Bronchial epithelial cell (primary cell): ENCODE measurements around the gene HERC6. TPM values are rescaled to one million over a fixed set of nuclear protein-coding genes. Genes with fewer than 3 reads are reported as not detected.

Experiments used
- DNase-seq: peaks from one replicate; pipeline ENCODE4 v3.0.0-alpha.2; 2010; ENCODE audit warnings: low read depth
- FAIRE-seq: peaks from 2 replicates; lab custom pipeline; 2011; peaks lifted over from hg19 to GRCh38; lab: Jason Lieb, UNC
- H3K27me3 ChIP-seq: 2 replicates; pipeline ENCODE4 v1.5.1; 2011; ENCODE audit warnings: low read length; ENCODE audit not compliant: control insufficient read depth, insufficient read depth
- H3K36me3 ChIP-seq: 2 replicates; pipeline ENCODE4 v1.5.1; 2011; ENCODE audit warnings: low read length; ENCODE audit not compliant: control insufficient read depth, insufficient read depth
- H3K4me3 ChIP-seq: 2 replicates; pipeline ENCODE4 v1.5.1; 2011; ENCODE audit warnings: mild to moderate bottlenecking, low read depth, low read length, control low read depth
- CTCF ChIP-seq: IDR thresholded peaks from 2 replicates; pipeline ENCODE4 v1.5.1; 2011; ENCODE audit warnings: mild to moderate bottlenecking, moderate library complexity, low read length, control low read depth, inconsistent platforms; ENCODE audit not compliant: insufficient read depth, severe bottlenecking
- total RNA-seq: library from RNA; depleted of rRNA; stranded (reverse); fragments of >200 nt; gene quantifications from 2 replicates; pipeline ENCODE4 v1.2.1, GENCODE V29; 2014

Gene HERC6
- total RNA-seq, 1 donor from 2014 or later, result 1.1 TPM

- DNase-seq, result peak; percentile 86
Observed at GRCh38 chr4:88439161-88439760, 60.6 kb downstream of the HERC6 start.

DNA sequence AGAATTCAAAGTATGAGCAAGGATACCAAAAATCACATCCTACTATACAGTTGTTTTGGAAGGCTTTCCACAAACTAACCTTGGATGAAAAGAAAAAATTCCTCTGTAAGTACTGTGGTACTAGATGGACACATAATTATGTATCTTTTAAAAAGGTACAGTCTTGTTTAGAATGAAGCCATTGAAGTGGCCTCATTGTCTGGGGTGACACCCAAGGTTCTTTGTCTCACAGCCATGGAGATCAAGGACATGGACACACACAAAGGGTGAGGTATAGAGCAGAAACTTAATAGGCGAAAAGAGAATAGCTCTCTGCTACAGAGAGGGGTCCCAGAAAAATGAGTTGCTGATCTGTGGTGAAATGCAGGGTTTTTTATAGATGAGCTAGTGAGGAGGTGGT lies 61.5 kb downstream of the HERC6 start:
- Histone ChIP-seq H3K27me3 (no peaks in the 10 kb centered on the region), H3K36me3 (no peaks in the 10 kb centered on the region), H3K4me3 (no peak overlapping the region)
- no peak for TF ChIP-seq CTCF
- FAIRE-seq (no peak), DNase-seq (no peak)

More at GRCh38 chr4:88439161-88439760, 60.6 kb downstream of the HERC6 start:
- H3K27me3 ChIP-seq, result no peaks in the 10 kb centered on the region
- H3K4me3 ChIP-seq, result no peak overlapping the region
- H3K36me3 ChIP-seq, result no peaks in the 10 kb centered on the region
- no peak for TF ChIP-seq CTCF
- no peak for FAIRE-seq

DNA sequence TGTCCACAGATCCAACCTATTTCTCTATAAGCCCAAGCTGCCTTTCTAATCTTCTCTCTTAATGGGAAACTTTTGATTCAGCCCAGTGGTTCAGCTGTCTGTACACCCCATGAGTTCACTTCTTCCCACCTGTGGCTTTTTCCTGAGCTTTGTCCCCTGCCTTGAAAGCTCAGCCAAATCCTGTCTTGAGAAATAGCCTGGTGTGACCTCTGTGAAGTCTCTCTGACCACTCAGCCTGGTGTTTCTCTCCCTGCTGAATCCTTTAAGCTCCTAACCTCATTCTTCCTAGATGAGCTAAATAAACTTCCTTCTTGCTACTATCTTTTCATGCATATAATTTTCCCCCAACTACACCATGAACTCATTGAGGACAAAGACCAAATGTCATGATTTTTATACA lies 63.0 kb downstream of the HERC6 start:
- no peaks in the 10 kb centered on the region for H3K36me3 ChIP-seq
- DNase-seq (no peak), FAIRE-seq (no peak)
- TF ChIP-seq CTCF, result no peak
- no peaks in the 10 kb centered on the region for H3K27me3 ChIP-seq
- H3K4me3 ChIP-seq, result no peak overlapping the region

DNA sequence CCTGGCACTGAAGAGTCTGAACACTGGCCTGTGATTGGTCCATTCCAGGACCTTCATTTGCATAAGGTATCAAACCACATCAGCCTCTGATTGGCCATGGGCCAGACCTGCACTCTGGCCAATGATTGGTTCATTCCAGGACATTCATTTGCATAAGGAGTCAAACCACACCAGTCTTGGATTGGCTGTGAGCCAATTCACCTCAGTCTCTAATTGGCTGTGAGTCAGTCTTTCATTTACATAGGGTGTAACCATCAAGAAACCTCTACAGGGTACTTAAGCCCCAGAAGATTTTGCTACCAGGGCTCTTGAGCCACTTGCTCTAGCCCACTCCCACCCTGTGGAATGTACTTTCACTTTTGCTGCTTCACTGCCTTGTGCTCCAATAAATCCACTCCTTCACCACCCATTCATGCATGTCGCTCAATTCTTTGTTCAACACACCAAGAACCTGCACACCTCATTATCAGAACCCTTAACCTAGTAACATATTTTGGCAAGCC lies 64.1 kb downstream of the HERC6 start:
- no peaks in the 10 kb centered on the region for H3K27me3 ChIP-seq
- no peak overlapping the region for H3K4me3 ChIP-seq
- FAIRE-seq (no peak), DNase-seq (no peak)
- TF ChIP-seq CTCF, result no peak
- H3K36me3 ChIP-seq, result no peaks in the 10 kb centered on the region

DNA sequence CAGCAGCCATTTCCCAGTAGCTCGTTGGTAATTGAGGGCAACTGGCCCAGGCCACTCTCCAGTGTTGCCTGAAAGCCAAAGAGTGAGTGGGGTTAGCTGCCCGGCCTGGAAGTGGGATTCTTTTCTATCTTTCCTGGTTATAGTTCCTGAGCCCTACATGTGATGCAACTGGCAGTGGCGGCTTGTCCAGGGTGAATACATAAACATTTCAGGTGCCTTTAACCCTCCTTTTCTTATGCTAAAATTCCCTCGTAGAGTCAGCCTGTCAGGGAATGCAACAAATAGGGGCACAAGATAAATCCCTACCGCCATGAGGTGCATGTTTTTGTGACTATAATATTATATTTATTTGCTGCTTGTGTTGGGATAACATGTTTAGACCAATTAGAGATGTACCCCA lies 64.8 kb downstream of the HERC6 start:
- no peak for TF ChIP-seq CTCF
- Histone ChIP-seq H3K36me3 (no peaks in the 10 kb centered on the region), H3K4me3 (no peak overlapping the region), H3K27me3 (no peaks in the 10 kb centered on the region)
- no peak for FAIRE-seq
- DNase-seq, result no peak

DNA sequence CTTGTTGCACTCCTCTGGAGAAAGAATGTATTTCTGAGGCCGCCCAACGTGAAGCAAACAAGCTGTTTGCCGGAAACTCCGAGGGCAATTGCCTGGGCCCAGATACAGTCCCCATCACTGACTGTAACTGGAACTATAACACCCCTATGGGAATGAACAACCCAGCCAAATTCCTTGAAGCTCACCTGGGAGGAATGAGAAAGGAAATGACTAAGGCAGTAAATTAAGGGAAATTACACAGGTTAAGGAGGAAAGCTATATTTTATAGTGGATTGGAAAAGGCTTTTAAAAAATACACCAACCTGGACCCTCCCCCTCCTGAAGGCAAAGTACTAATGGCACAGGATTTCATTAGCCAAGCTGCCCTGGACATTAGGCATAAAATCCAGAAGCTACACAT lies 66.6 kb downstream of the HERC6 start:
- H3K4me3 ChIP-seq, result no peak overlapping the region
- no peaks in the 10 kb centered on the region for H3K36me3 ChIP-seq
- no peaks in the 10 kb centered on the region for H3K27me3 ChIP-seq
- no peak for TF ChIP-seq CTCF
- DNase-seq (peak; percentile 34), FAIRE-seq (no peak)
